DMS153 treated with DMSO at 0.1 percent for 48 hours (cell line): ENCODE data around the gene MCTP2.

Source experiments
- DNase-seq: peaks from one replicate; lab custom pipeline; 2025; ENCODE audit not compliant: unreplicated experiment; lab: John Stamatoyannopoulos, UW

MCTP2 gene

DNA sequence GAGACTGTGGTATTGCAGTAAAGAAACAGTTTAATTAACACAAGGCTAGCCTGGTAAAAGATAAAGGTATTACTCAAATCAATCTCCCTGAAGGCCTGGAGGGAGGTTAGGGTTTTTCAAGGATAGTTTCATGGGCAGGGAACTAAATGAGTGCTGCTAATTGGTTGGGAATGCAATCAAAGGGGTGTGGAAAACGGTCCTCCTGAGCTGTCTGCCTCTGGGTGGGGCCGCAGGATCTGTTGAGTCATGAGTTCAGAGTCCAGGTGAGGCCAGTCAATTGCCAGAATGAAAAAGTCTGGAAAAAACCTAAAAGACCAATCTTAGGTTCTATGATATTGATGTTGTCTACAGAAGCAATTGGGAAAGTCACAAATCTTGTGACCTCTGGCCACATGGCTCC is 293.2 kb downstream of the MCTP2 start:
- no peak for DNase-seq

DNA sequence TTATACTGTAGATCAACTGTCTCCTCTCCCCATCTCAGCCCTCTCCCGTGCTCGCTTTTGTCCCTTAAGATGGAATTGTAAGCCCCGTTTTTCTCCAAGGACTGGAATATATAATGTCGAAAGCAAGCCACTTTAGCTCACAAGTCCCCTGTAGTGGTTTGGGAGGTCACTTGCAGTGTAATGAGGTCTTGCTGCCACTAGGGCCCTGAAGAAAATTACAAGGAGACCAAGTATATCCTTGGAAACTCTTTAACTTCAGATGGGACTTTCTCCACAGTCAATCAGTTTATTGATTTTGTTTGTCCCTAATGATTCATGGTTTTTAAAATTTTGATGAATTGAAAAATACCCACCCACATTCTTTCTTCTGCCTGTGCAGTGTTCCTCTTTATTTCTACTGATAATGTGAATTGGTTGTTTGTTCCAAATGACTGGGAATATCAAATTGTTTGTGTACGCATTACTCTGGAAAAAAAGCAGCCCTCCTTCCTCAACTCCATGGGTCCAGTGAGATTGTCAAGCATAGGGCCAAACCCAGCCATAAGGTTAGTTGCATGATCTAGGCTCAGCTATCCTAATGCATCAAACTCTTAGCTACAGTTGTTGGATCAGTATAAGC is 294.8 kb downstream of the MCTP2 start:
- DNase-seq: no peak

DNA sequence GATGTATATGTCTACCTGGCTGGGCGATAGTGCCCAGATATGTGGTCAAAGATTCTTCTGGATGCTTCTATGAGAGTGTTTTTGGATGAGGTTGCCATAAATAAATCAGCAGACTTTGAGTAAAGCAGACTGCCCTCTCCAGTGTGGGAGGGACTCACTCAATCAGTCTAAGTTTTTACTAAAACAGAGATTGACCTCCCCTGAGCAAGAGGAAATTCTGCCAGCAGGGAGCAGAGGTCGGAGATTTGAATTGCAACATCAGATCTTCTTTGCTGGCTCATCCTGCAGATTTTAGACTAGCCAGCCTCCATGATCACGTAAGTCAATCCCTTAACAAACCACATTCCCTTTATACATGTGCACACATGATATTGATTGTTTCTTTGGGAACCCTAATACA is 300.9 kb downstream of the MCTP2 start:
- no peak for DNase-seq
